Ectodermal cell (in vitro differentiated cells): ENCODE measurements around the gene CEBPA.

Source experiments
- H3K27ac ChIP-seq: 2 replicates; pipeline ENCODE4 v1.7.0; 2013; ENCODE audit warnings: mild to moderate bottlenecking, low read depth, low read length; ENCODE audit not compliant: insufficient read depth, poor library complexity, severe bottlenecking
- H3K27me3 ChIP-seq: 2 replicates; pipeline ENCODE4 v1.7.0; 2013; ENCODE audit warnings: mild to moderate bottlenecking, low read length; ENCODE audit not compliant: insufficient read depth, control insufficient read depth, poor library complexity, severe bottlenecking
- H3K36me3 ChIP-seq: one replicate; pipeline ENCODE4 v1.7.0; 2013; ENCODE audit warnings: low read length; ENCODE audit not compliant: control insufficient read depth, insufficient read depth
- H3K4me1 ChIP-seq: one replicate; pipeline ENCODE4 v1.7.0; 2013; ENCODE audit warnings: low read length; ENCODE audit not compliant: control insufficient read depth, insufficient read depth
- H3K4me3 ChIP-seq: 2 replicates; pipeline ENCODE4 v1.7.0; 2013; ENCODE audit warnings: low read depth, low read length, control low read depth; ENCODE audit not compliant: insufficient read depth
- H3K9me3 ChIP-seq: 2 replicates; pipeline ENCODE4 v1.7.0; 2013; ENCODE audit warnings: mild to moderate bottlenecking, low read length, moderate library complexity; ENCODE audit not compliant: control insufficient read depth
- WGBS, 2 experiments: methylation state at CpG; one replicate each; pipeline ENCODE4 v1.1.7; 2013; ENCODE audit warnings: missing lambda C conversion rate in 2 of 2; 5-methylcytosine and 5-hydroxymethylcytosine counted together

CEBPA gene

GRCh38 chr19:33273065-33273736 is 29.1 kb downstream of the CEBPA start:
- Histone ChIP-seq H3K4me3 (no peak overlapping the region), H3K27me3 (no peaks in the 10 kb centered on the region), H3K9me3 (no peaks in the 10 kb centered on the region), H3K36me3 (no peaks in the 10 kb centered on the region), H3K4me1 (peaks cover 40% of the 10 kb centered on the region), H3K27ac (no peak overlapping the region)
- WGBS, 2 experiments = 68 to 72% methylated on average over 26 of the region's 26 CpGs

- no peaks in the 10 kb centered on the region for H3K36me3 ChIP-seq
- peaks cover 41% of the 10 kb centered on the region for H3K4me1 ChIP-seq
- H3K4me3 ChIP-seq = no peak overlapping the region
- H3K27ac ChIP-seq = no peak overlapping the region
- no peaks in the 10 kb centered on the region for H3K27me3 ChIP-seq
- H3K9me3 ChIP-seq = no peaks in the 10 kb centered on the region
- WGBS, 2 experiments = 84 to 88% methylated on average over 12 of the region's 12 CpGs
Measured at GRCh38 chr19:33271246-33272021, 30.9 kb downstream of the CEBPA start.

GRCh38 chr19:33270769-33271168 is 31.6 kb downstream of the CEBPA start:
- Histone ChIP-seq H3K27ac (no peak overlapping the region), H3K4me3 (no peak overlapping the region), H3K4me1 (peaks cover 35% of the 10 kb centered on the region), H3K9me3 (no peaks in the 10 kb centered on the region), H3K36me3 (no peaks in the 10 kb centered on the region), H3K27me3 (no peaks in the 10 kb centered on the region)
- WGBS, 2 experiments = 87 to 91% methylated on average over 1 of the region's 1 CpG

DNA sequence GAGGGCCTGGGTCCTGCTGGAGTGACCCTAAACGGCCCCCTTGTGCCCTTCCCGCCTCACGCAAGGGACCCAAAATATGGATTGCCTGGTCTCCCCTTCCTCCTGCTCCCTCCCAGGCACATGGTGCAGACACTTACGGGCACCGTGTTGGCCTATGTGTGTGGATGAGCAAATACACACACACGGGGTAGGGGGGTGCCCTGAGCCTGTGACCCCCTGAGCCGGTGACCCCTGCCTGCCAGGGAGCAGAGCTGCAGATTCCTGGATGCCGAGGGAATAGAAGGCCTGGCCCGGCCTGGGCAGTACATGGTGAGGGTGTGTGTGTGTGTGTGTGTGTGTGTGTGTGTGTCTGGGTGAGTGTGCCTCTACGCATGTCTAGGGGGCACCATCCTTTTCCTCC is 33.3 kb downstream of the CEBPA start:
- Histone ChIP-seq H3K4me1 (peaks cover 18% of the 10 kb centered on the region), H3K27ac (no peak overlapping the region), H3K27me3 (no peaks in the 10 kb centered on the region), H3K9me3 (no peaks in the 10 kb centered on the region), H3K4me3 (no peak overlapping the region), H3K36me3 (no peaks in the 10 kb centered on the region)
- 89 to 93% methylated on average over 9 to 10 of the region's 10 CpGs for WGBS, 2 experiments

- H3K4me3 ChIP-seq = no peak overlapping the region
- WGBS, 2 experiments = 93 to 94% methylated on average over 22 of the region's 22 CpGs
- no peaks in the 10 kb centered on the region for H3K27me3 ChIP-seq
- no peaks in the 10 kb centered on the region for H3K36me3 ChIP-seq
- H3K27ac ChIP-seq = no peak overlapping the region
- H3K9me3 ChIP-seq = no peaks in the 10 kb centered on the region
- peaks cover 11% of the 10 kb centered on the region for H3K4me1 ChIP-seq
Measured at GRCh38 chr19:33268162-33268991, 34.0 kb downstream of the CEBPA start.

DNA sequence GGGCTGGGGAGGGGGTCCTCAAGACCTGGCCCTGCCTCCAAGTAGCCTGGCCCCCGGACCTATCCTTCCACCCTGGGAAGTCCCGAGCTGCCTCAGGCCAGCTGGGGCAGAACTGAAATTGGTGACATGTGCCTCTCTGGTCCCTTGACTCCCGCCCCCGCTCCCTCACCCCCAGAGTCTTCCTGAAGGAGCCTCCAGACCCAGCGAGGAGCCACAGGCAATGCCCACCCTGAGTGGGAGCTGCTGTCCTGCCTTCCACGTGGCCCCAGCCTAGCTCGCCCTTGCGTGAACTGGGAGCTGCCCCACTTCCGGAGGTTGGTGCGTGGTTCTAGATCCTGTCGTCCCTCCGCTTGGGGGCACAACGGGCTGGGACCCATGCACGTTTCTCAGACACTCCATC is 34.6 kb downstream of the CEBPA start:
- H3K27ac ChIP-seq = no peak overlapping the region
- no peaks in the 10 kb centered on the region for H3K9me3 ChIP-seq
- no peak overlapping the region for H3K4me3 ChIP-seq
- H3K4me1 ChIP-seq = peaks cover 5% of the 10 kb centered on the region
- no peaks in the 10 kb centered on the region for H3K36me3 ChIP-seq
- H3K27me3 ChIP-seq = no peaks in the 10 kb centered on the region
- WGBS, 2 experiments = 90 to 91% methylated on average over 14 of the region's 14 CpGs

DNA sequence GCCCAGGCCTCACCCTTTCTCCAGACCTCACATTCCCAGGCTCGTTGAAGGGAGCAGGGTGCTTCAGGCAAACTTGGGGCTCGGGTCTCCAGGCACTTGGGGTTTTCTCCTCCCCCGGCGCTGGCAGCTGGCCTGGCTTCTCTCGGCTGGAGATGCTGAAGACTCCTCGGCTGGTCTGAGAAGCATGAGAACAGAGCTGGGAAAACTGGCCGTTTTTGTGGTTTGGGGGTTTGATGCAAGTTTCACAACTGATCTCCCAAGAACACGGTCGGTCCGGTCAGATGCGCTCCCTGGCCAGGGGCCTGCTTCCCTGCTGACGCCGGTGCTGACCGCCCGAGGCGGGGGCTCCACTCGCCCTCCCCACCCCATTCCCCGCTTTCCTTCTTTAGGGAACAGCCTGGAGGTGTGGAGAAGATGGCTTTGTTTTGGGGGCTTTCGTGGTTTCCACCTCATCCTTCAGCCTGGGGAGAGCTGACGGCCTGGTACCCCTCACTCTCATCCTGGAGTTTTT is 35.3 kb downstream of the CEBPA start:
- Histone ChIP-seq H3K9me3 (no peaks in the 10 kb centered on the region), H3K4me1 (peaks cover 5% of the 10 kb centered on the region), H3K27ac (no peak overlapping the region), H3K4me3 (no peak overlapping the region), H3K36me3 (no peaks in the 10 kb centered on the region), H3K27me3 (no peaks in the 10 kb centered on the region)
- 90 to 92% methylated on average over 19 to 20 of the region's 20 CpGs for WGBS, 2 experiments

- Histone ChIP-seq H3K27me3 (no peaks in the 10 kb centered on the region), H3K4me3 (no peak overlapping the region), H3K27ac (no peak overlapping the region), H3K9me3 (no peaks in the 10 kb centered on the region), H3K4me1 (peaks cover 5% of the 10 kb centered on the region), H3K36me3 (no peaks in the 10 kb centered on the region)
- 91 to 92% methylated on average over 14 of the region's 14 CpGs for WGBS, 2 experiments
Measured at GRCh38 chr19:33264881-33265445, 37.4 kb downstream of the CEBPA start.

- no peaks in the 10 kb centered on the region for H3K27me3 ChIP-seq
- WGBS, 2 experiments = 92 to 93% methylated on average over 25 of the region's 25 CpGs
- no peaks in the 10 kb centered on the region for H3K36me3 ChIP-seq
- no peaks in the 10 kb centered on the region for H3K9me3 ChIP-seq
- no peak overlapping the region for H3K27ac ChIP-seq
- no peak overlapping the region for H3K4me3 ChIP-seq
- H3K4me1 ChIP-seq = peaks cover 4% of the 10 kb centered on the region
Measured at GRCh38 chr19:33263325-33264023, 38.9 kb downstream of the CEBPA start.
